COLO668 (cell line): ENCODE measurements around the gene KIFC1.
A peak's percentile ranks its signal among the peaks of the same experiment; 100 is the strongest.
"Not testable (repeated sequence)": the region's sequence is repeated elsewhere in the genome, so short reads cannot be mapped to it uniquely, and the experiment has no call there.

Source experiments
- DNase-seq: peaks from one replicate; lab custom pipeline; 2025; ENCODE audit not compliant: unreplicated experiment; lab: John Stamatoyannopoulos, UW

The KIFC1 gene

DNA sequence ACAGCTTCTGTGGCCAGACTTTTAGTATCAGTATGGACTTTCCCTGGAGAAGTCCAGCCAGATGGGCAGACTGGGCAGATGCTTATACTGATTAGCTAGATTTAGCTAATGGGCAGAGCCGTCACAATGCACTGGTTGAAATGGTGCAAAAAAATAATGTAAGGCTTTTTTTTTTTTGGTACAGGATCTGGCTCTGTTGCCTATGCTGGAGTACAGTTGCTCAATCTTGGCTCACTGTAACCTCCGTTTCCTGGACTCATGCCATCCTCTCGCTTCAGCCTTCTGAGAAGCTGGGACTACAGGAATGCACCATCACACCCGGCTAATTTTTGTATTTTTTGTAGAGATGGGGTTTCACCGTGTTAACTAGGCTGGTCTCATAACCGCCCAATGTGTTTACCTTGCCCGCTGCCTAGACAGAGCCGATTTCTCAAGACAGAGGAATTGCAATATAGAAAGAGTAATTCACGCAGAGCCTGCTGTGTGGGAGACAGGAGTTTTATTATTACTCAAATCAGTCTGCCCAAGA lies 16.4 kb upstream of the KIFC1 start:
- DNase-seq, result no peak

DNA sequence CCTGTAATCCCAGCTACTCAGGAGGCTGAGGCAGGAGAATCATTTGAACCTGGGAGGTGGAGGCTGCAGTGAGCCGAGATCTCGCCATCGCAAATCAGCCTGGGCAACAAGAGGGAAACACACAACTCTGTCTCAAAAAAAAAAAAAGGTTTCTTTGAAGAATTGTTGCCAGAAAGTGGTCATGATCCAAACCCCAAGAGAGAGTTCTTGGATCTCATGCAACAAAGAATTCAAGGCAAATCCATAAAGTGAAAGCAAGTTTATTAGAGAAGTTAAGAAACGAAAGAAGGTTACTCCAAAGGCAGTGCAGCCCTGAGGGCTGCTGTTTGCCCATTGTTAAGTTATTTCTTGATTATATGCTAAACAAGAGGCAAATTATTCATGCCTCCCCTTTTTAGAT lies 14.5 kb upstream of the KIFC1 start:
- no peak for DNase-seq

DNA sequence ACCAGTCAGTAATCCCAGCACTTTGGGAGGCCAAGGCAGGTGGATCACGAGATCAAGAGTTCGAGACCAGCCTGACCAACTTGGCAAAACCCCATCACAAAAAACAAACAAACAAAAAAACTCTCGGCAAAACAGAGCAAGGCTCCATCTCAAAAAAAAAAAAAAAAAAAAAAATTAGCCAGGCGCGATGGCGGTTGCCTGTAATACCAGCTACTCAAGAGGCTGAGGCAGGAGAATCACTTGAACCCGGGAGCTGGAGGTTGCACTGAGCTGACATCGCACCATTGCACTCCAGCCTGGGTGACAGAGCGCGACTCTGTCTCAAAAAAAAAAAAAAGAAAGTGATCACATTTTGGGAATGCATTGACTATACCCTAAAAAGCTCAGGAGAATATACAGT lies 12.4 kb upstream of the KIFC1 start:
- not testable (repeated sequence) for DNase-seq

DNA sequence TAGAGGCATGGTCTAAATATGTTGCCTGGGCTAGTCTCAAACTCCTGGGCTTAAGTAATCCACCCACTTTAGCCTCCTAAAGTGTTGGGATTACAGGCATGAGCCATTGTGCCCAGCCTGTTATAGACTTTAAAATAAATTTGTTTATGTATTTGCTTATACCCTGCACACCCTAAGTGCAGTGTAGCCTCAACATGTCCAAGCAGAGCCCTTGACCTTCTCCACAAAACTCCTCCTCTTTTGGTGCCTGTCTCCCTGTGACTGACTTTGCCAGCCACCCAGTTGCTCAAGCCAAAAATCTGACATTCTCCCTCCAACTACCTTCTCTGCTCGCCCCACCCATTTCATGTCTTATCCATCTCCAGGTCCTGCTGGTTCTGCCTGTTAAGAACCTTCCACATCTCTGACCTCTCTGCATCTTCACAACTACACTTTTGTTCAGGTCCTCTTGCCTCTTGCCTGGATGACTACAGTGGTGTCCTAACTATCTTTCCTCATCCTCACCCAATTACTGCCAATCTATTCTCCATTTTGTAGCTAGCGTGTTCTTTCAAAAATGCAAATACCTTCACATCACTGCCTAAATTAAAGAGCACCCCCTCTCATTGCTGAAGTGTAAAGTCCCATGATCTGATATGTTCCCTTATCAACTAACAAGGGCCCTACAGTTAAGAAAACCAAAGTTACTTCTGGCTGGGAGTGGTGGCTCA lies 11.2 kb upstream of the KIFC1 start:
- DNase-seq, result no peak

DNA sequence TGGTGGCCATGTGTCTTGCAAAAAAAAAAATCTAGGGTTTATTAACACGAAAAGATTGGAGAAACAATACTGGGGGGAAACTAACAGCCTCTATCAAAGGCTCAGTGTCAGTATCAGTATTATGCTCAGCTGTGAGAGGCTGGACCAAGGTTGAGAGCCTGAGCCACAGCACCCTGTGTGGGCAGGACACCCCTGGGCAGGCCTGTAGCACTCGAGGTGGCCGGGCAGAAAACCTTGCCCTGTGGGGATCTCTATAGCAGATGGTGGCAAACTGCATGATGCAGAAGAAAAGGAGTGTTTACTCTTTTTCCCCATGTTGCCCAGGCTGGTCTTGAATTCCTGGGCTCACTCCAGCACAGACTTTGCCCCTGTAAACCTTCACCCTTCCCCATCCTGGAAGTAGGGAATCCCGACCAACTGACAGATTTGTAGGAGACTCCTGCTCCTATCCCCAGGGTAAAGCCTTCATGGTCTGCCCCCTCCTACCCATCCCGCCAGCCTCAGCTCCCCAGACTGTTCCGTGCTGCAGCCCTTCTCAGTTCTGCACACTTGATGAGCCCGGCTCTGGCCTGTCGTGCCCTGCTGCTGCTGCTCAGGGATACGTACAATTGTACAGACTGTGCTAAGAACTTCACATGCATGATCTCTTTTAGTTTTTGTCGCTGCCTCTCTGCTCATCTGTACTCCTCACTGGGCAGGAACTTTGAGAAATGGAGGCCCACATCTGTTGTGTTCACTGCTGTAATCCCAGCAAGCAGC lies 8.0 kb upstream of the KIFC1 start:
- DNase-seq, result no peak

DNA sequence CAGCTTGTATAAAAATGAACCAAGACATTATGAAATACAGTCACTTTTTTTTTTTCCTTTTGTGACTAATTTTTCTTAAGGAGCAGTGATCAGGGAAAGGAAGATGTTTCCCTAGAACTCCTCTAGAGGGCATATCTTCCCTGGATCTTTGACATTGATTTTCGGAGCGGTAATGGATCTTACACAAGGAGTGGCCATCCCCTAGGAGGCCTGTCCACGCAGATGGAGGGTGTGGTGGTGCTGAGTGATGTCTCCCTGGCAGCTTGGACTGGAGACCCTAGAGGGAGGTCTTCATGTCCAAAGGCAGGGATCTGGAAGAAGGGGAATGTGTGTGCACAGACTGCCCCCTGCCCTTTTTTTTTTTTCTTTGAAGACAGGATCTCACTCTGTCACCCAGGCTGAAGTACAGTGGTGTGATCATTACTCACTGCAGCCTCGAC lies 7.0 kb upstream of the KIFC1 start:
- no peak for DNase-seq

DNA sequence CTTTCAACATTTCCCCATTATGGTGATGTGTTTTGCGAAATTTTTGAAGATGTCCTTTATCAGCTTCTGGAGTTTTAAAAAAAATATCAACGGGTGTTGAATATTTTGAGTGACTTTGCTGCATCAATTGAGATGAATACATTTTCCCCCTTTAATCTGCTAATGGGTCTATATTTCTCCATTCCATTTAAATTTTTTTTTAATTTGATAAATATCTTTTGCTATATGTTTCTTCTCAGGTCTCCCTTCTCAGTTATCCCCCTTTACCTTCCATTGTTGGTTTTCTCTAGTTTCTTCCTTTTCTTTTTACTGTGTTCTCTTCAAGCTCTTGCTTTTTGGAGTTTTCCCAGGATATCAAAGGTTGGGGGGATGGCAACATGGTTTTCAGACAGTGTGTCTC lies 1.4 kb upstream of the KIFC1 start:
- no peak for DNase-seq

DNA sequence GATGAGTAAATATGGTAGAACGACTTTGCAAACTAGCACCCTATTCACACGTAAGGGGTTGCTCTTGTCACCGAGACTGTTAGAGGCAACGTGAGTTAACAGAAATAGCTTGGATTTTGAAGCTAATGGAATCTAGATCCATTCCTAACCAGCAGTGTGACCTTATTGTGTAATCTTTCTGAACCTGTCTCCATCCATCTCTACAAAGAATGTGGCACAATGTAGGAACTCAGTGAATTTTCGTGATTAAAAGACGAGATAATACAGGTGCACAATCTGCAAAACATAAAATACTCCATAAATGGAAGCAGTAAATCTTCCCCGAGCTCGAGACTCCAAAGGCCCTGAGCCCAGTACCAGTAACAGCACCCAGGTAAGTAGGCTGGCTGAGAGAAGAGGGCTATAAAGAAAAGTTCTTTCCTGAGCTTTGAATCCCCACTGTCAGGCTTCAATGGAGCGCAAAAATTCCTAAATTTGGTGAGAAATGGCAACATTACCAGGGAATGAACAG lies 801 bp upstream of the KIFC1 start:
- DNase-seq, result no peak

DNA sequence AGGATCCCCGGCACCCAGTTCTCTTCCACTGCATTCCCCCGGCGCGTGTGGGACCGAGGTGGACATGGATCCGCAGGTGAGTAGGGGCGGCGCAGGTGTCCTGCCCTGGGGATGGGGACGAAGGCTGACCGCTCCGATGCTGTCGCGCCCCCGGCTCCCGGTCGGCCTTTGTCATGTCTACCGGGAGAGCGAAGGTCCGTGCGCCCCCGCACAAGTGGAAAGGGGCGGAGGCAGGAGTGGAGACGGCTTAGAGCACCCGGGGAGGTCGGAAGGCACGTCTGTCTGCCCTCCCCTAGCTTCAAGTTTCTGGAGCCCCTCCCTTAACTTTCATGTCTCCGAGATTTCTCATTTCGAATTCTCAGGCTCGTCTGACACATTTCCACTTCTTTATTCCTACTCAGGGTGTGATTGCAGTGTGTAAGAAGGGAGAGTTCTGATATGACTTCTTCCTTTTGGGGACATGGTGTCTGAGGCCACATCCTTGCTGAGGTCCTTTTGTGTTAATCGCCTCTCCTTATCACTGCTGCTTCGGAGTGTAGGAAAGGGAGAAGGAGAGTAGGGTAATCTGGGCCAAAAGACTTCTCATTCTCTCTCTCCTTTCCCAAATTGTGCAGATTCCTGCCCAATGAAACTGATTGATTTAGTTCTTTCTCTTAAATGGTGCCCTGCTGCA lies 435 bp downstream of the KIFC1 start:
- DNase-seq, result peak; percentile 4

DNA sequence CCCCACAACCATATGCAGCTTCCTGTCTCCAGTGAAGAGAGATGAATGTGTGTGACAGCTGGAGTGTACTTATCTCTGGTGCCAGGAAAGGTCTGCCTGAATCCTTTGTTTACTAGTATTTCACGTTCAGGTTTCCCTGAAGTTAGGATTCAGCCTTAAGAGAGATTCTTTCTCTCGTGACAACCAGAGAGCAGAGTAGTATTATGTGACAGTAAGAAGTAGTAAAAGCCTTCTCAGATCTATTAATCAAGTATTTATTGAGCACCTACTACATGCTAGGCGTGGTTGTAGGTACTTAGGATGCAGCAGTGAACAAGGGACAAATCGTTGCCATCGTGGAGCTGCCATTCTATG lies 949 bp downstream of the KIFC1 start:
- DNase-seq, result no peak

DNA sequence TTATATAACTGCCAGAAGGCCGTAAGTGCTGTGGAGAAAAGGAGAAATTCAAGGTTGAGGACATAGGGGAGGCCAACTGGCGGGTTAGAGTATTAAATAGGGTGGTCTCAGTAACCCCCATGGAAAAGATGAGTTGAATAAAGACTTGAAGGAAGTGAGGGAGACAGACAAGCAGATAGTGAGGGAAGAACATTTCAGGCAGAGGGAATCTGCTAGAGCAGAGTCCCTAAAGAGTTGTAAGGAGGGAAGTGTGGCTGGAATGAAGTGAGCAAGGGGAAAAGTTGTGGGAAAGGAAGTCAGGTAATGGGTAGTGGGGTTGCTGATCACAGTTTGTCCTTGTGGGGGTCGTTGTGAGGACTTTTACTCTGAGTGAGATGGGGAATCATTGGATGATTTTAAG lies 1.4 kb downstream of the KIFC1 start:
- no peak for DNase-seq

DNA sequence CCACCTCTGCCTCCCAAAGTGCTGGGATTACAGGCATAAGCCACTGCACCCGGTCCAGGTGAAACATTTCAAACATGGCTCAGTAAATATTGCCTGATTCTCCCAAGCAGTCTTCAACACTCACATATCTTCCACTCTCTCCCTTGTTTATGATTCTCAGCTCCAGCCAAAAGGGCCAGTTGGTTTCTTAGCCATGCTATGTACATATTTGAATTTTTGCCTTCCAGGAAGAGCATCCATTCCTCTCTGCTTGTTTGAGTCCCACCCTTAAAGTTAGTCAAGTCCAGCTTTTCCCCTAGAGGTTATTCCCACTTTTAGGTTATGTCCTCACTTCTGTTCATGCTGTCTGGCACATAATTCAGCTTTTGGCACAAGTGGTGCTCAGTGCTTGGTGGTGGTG lies 5.9 kb downstream of the KIFC1 start:
- DNase-seq, result no peak

DNA sequence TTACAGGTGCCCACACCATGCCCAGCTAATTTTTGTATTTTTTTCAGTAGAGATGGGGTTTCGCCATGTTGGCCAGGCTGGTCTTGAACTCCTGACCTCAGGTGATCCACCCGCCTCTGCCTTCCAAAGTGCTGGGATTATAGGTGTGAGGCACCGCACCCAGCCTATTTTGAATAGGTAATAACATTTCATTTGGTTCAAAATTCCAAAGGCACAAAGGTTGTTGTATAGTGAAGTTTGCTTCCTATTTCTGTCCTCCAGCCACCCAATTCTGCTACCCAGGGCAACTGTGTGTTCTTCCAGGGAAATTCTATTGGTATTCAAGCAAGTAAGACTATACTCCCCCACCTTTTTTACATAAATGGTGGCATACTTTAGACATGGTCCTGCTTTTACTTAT lies 7.0 kb downstream of the KIFC1 start:
- DNase-seq, result not testable (repeated sequence)

DNA sequence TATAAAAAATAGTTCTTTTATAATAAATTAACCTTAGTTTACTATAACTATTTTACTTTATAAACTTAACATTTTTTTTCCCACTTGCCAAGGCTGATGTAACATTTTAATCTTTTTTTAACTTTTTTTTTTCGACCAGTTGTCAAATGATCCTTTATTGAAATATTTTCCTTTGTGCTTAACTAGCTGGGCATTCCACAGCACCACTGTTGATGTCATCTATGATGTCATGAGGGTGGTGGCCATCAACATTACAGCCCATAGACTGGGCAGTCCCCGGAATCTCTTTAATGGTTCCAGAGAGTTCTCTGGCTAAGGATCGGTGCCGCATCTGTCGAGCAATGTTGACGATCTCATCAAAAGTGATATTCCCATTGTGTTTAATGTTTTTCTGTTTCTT lies 8.3 kb downstream of the KIFC1 start:
- DNase-seq, result not testable (repeated sequence)

DNA sequence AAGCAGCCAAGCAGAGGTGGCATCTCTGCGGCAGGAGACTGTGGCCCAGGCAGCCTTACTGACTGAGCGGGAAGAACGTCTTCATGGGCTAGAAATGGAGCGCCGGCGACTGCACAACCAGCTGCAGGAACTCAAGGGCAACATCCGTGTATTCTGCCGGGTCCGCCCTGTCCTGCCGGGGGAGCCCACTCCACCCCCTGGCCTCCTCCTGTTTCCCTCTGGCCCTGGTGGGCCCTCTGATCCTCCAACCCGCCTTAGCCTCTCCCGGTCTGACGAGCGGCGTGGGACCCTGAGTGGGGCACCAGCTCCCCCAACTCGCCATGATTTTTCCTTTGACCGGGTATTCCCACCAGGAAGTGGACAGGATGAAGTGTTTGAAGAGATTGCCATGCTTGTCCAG lies 13.3 kb downstream of the KIFC1 start:
- no peak for DNase-seq

DNA sequence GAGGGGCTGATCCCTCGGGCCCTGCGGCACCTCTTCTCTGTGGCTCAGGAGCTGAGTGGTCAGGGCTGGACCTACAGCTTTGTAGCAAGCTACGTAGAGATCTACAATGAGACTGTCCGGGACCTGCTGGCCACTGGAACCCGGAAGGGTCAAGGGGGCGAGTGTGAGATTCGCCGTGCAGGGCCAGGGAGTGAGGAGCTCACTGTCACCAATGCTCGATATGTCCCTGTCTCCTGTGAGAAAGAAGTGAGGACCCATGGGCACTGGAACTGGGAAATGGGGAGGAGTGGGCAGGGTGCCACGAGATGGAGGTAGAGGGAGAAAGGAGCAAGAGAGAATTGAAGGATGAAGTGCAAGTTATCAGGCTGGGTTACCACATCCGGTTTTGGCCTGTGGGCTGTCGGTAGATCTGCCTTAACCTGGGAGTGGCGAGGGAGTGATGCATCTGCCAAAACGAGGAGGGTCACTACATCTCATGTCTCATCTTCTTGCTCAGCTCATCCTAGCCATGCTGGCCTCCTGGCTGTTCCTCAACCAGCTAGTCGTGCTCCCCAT lies 13.8 kb downstream of the KIFC1 start:
- no peak for DNase-seq

DNA sequence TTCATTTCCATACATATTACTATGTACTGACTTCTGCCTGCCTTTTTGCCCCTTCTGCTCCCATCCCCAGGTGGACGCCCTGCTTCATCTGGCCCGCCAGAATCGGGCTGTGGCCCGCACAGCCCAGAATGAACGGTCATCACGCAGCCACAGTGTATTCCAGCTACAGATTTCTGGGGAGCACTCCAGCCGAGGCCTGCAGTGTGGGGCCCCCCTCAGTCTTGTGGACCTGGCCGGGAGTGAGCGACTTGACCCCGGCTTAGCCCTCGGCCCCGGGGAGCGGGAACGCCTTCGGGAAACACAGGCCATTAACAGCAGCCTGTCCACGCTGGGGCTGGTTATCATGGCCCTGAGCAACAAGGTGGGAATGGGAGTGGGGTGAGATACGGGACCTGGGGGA lies 14.5 kb downstream of the KIFC1 start:
- DNase-seq, result no peak

DNA sequence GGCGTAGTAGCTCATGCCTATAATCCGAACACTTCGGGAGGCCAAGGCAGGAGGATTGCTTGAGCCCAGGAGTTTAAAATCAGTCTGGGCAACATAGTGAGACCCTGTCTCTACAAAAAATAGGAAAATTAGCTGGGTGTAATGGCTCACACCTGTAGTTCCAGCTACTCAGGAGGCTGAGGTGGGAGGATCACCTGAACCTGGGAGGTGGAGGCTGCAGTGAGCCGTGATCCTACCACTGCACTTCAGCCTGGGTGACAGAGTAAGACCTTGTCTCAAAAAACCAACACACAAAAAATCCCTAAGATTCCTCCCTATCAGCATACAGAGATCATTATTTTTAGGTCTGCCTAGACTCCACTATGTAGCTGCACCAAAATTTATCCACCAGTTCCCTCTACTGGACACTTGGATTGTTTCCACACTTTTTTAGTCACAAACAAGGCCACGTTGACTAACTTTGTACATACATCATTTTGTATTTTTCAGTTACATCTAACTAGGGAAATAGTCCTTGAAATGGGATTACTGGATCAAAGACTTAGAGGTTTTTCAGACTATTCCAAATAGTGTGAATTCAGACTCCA lies 15.6 kb downstream of the KIFC1 start:
- no peak for DNase-seq

DNA sequence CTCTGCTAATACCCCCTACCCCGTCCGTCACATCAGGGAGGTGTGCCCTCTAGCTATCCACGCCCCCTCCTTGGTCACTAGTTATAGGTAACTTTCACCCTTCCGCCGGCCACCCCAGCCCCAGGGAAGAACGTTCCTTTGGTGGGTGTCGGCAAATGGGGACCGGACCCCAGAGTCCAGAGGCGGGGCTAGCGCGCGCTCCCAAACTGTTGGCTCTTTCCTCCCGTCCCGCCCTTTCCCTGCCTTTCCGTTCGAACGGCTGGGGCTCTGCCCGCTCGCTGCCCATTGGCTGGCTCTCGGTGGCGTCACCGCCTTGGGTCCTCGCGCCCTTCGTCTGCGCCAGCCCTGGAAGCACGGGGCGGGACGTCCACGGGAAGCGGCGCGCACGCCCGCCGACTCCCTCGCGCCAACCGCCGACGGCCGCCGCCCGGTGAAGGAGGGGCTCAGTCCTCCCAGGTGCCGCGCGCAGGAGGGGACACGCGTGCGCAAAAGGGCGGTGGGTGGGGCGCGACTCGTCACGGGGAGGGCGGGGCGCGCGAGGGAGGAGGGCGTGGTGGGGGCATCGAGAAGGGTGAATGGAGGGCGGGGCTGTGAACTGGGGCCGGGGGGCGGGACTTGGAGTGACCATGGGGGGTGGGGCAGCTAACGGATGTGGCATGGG lies 18.6 kb downstream of the KIFC1 start:
- peak; percentile 96 for DNase-seq
